ENCODE measurements around the gene EEF1A2.

DNA sequence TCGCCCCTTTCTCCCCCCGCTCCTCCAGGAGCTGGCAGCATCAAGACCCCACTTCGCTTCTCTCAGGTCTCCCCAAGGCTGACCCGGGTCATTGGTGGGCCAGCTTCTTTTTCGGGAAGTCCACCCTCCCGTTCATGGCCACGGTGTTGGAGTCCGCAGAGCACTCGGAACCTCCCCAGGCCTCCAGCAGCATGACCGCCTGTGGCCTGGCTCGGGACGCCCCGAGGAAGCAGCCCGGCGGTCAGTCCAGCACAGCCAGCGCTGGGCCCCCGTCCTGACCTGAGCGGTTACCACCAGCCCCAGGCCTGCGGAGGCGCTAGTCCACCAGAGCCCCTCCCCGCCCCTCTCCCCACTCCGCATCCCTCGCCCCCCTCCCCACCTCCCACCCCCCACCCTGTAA, 22.7 kb upstream of the EEF1A2 start:
- TF ChIP-seq POLR2AphosphoS5 (IDR thresholded peaks at IDR 0.05; ENCODE audit: borderline replicate concordance, low read depth, low read length) = no peak
- no peak for TF ChIP-seq EZH2 (IDR thresholded peaks at IDR 0.05)

Data from SK-N-MC (cell line).